Activated CD8-positive, alpha-beta memory T cell treated with anti-CD3 and anti-CD28 coated beads, Interleukin-2, amount 50 U/mL, for 1 hour (primary cell): Measurements from ENCODE around the gene NASP.
"Not testable (repeated sequence)": the region's sequence is repeated elsewhere in the genome, so short reads cannot be mapped to it uniquely, and the experiment has no call there.

Source experiments
- DNase-seq: peaks from one replicate; pipeline ENCODE4 v3.0.0-alpha.2; 2020; ENCODE audit errors: extremely low read depth

The NASP gene

DNA sequence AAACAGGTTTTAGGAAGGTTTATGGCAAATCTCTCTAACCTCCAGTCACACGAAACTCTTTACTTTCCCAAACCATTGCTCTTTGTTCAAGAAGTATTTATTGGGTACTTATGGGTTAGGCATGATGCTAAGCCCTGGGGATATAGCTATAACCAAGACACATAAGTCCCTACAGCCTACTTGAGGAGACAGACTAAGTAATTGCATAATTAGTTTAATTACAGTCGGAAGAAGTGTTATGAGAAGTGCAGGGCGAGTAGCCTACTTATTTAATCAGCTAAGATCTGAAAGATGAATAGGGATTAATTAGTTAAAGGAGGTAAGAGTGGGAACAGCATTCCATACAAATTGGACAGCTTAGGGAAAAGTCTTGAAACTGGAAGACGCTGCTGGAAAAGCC is 13.2 kb upstream of the NASP start:
- no peak for DNase-seq

DNA sequence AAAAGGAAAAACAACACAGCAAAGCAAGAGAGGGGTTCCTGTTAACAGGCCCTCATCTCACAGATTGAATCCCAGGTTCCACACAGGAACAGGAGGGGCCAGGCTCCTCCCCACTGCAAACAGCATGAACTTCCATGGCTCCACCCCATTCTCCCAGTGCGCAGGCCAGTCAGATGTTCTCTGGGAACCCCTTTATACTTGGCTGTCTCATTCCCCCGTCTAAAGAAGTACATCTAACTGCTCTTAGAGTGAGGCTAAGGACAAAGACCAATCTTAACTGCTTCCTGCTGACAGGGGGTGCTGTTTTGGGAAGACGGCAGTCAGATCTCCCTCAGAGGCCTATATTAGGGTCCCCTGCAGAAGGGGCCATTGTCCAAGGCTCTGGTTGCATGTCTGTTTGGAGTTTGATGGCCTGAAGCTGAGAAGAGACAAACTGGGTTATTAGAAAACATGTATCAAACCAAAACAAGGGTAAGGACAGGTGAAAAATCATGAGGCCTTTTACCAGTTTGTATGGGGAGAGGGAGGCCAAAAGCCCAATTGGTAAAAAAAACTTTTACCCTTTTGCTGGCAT is 10.5 kb upstream of the NASP start:
- DNase-seq, result no peak

DNA sequence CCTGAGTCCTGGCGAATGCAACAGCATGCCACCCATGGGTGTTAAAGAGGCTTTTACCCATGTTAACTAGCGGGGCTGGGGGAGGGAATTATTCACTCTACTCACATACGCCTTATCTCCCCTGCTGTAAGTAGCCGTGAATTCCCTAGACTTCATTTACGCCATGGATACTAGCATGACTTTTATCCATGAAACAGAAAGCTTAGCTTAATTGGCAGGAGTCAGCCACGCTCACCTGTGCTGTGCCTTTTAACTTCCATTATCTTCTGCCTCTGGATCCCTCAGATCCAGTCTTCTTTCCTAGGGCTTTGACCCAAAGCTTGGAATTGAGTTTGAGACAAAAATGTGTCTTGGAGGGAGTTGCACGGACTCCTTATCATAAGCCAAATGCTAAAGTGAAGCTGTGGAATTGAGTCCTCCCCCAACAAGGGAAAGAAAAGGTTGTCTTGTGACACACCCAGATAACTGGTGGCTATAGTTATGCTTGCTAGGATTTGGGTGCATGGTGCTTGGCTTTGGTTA is 9.7 kb upstream of the NASP start:
- DNase-seq, result no peak

GRCh38 chr1:45583264-45583665 is 576 bp upstream of the NASP start:
- peak; percentile 86 for DNase-seq

- peak; percentile 58 for DNase-seq
Measured at GRCh38 chr1:45584351-45585109, 689 bp downstream of the NASP start.

GRCh38 chr1:45585110-45585426 is 1.2 kb downstream of the NASP start:
- no peak for DNase-seq

GRCh38 chr1:45585496-45586075 is 1.7 kb downstream of the NASP start:
- no peak for DNase-seq

DNA sequence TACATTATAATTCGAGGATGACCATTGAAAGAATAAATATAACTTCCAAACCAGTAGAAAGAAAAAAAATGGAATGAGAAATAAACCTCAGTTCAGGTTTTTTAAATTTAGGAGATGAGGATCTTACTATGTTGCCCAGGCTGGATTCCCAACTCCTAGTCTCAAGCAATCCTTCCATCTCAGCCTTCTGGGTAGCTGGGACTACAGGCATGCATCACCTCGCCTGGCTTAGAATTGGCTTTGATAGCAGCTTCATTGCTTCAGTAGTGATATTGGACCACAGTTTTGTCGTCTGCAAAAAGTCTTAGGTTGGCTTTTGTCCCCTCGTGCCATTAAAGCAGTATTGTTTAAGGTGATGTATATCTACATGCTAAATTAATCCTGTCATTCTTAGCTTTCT is 2.9 kb downstream of the NASP start:
- DNase-seq, result no peak

DNA sequence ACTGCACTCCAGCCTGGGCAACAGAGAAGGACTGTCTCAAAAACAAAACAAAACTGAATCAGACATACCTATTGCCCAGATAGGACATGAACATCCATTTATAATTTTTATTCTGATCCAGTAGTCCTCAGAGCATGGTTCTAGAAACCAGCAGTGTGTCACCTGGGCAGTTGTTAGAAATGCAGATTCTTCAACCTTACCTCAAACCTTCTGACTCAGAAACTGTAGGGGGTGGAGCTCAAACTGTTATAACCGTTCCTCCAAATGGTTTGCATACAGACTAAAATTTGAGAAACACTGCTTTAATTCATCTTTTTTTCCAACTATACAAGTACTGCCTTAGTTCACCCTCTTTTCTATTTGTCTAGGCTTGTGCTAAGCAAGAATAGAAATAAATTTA is 6.0 kb downstream of the NASP start:
- no peak for DNase-seq

GRCh38 chr1:45594412-45594811 is 10.6 kb downstream of the NASP start:
- no peak for DNase-seq

DNA sequence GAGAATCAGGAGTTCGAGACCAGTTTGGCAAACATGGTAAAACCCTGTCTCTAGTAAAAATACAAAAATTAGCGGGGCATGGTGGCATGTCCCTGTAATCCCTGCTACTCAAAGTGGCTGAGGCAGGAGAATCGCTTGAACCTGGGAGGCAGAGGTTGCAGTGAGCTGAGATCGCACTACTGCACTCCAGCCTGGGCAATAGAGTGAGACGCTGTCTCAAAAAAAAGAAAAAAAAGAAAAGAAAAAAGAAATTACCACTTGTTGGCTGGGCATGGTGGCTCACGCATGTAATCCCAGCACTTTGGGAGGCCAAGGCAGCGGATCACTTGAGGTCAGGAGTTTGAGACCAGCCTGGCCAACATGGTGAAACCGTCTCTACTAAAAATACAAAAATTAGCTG is 12.9 kb downstream of the NASP start:
- DNase-seq, result not testable (repeated sequence)

GRCh38 chr1:45604239-45604638 is 20.4 kb downstream of the NASP start:
- DNase-seq, result no peak

GRCh38 chr1:45607404-45608074 is 23.7 kb downstream of the NASP start:
- no peak for DNase-seq

DNA sequence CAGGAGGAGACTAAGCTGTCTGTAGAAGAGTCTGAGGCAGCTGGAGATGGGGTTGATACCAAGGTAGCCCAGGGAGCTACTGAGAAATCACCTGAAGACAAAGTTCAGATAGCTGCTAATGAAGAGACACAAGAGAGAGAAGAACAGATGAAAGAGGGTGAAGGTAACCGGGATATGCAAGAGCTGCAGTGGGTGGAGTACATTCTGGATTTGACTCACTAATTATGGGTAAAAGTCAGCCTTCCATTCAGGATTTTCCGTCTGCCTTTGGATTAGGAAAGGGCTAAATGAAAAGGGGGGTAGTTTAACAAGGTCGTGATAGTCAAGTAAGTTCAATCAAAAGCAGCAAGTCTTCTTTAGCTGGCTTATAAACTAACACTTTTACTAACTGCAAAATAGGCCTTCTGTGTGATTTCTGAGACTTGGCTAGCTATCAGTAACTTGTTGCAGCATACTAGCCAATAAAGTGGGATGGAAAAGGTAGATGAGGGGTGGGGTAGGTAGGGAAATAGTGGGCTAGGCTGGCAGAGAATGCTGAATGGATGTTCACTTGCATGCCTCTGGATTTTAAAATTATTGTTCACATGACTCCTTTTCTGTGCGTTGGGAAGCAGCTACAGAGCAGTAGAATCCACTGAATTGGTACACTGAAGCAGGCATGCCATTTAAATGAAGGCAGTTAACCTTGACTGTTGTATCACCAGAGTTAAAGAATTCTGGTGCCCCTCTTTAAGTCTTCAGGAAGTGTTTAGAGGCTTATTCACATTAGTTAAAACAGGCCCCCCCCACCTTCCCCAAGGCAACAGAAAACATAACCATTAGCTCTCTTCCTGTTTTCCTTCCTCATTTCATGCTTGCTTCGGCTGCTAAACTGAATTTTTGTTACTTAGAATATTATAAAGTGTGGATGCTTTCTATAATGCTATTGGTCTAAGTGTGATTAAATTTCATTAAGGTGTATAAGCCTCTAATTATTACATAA is 24.6 kb downstream of the NASP start:
- DNase-seq, result no peak

GRCh38 chr1:45610589-45611226 is 26.9 kb downstream of the NASP start:
- DNase-seq, result no peak

DNA sequence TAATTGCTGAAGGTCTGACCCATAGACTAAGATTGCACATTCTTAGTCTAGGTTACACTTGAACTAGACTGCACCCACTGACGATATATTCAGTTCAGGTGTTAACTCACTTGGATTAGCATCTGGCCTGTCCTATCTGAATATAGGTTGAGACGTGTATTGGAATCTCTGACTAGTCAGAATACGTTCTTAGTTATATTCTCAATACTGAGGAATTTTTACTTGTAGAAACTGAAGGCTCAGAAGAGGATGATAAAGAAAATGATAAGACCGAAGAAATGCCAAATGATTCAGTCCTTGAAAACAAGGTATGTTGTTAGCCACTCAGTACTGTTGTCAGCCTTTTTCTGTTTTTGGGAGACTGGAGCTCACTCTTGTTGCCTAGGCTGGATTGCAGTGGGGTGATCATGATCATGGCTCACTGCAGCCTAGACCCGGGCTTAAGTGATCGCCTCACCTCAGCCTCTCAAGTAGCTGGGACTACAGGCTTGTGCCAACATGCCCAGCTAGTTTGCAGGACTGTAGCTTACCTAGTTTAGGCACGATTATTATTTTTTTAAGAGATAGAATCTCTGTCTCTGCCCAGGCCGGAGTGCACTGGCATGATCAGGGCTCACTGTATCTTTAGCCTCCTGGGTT is 29.2 kb downstream of the NASP start:
- no peak for DNase-seq

DNA sequence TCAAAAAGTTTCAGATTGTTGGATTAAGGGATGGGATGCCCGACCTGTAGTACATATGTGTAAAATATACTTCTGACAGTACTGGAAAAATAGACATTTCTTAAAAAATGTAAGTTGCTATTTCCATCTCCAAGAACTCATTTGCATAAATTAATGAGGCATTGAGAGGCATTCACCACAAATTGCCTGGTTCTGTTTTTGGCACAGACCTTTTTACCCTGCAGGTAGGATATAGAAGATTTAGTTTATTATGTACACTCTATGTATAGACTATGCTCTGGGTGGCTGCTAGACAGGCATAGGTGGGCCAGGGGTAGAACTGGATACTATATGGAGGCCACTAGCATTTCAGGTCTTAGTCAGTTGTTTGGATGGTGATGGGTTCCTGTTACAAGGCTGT is 32.0 kb downstream of the NASP start:
- DNase-seq, result no peak

- DNase-seq, result no peak
Measured at GRCh38 chr1:45617618-45618017, 33.8 kb downstream of the NASP start.

DNA sequence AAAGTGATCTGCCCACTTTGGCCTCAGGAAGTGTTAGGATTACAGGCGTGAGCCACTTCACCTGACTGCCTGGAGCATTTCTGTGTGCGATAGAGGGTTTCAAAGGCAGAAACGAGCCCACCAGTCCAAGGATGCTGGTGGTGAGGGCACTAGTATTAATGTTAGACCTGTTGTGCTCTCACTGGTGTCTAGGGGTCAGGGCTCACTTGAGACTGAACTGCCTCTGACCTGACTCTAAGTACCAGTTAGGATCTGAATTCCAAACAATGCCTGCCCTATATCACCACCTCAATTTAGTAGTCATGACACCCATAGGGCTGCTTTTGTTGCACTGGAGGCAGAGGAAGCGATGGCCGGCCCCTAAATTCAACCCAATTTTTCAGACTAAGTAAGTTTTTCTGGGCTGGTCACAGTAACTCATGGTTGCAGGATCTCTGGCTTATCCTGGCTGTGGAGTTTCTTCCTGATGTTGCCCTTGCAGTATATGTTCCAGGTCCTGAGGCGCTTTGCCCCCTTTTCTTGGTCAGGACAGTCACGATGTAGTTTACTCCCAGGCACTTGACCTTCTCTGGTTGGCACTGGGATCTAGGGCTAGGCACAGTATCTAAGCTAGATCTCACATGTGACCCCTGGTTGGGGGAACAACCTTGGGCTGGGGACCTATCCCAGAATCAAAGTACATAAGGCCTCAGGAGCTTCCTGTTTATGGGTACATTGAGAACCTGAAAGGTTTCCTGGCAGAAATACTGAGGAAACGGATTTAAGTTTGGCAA is 35.5 kb downstream of the NASP start:
- no peak for DNase-seq
